D721Med (cell line): ENCODE measurements around the gene ATP13A4.

ENCODE experiments used
- DNase-seq: peaks from one replicate; pipeline ENCODE4 v3.0.0; 2011; ENCODE audit warnings: low spot score; ENCODE audit not compliant: insufficient read length
- FAIRE-seq: peaks from 2 replicates; lab custom pipeline; 2011; peaks lifted over from hg19 to GRCh38; lab: Jason Lieb, UNC
- CTCF ChIP-seq: IDR thresholded peaks from 2 replicates; pipeline ENCODE4 v1.5.1; 2012; ENCODE audit warnings: mild to moderate bottlenecking, control low read depth; ENCODE audit not compliant: insufficient read depth; ENCODE audit errors: missing control alignments

Gene ATP13A4

DNA sequence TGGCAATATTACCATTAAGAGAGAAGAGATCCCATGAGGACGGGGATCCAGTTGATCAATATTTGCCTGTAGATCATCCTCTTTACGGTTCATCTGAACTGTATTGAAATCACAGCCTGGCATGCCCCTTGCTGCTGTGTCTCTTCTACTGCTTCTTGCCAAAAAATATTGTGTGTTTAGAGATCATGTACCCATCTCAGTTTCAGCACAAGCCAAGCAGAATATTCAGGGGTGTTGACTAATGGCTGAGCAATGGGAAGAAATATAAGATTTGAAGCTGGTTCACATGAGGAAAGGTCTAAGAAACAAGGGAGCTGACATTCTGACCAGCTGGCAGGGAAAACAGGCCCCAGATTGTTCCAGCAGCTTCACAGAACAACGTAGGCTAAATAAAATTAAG is 197.4 kb downstream of the ATP13A4 start:
- FAIRE-seq, result no peak
- TF ChIP-seq CTCF, result no peak
- DNase-seq, result no peak

DNA sequence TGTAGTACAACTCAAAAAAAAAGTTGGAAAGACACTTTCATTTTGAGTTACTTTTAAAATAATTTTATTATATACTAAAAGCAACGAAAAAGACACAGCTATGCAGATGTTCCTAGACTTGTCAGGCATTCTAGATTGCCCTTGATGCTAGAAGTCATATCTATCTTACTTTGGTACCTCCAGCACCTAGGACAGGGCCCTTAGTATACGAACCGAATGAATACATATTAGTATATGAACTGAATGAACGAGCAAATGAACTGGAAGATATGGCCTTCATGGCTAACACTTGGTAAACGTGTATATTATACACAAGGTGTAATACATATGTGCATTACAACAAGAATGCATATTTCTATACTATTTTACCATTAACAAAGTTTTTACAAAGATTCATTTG is 200.3 kb downstream of the ATP13A4 start:
- no peak for FAIRE-seq
- no peak for DNase-seq
- TF ChIP-seq CTCF, result no peak
